ENCODE data around the gene HYLS1. TPM values are rescaled to one million over a fixed set of nuclear protein-coding genes. Genes with fewer than 3 reads are reported as not detected.

HYLS1 gene
- total RNA-seq, 1 donor, result 5.8 TPM

- H2AFZ ChIP-seq (ENCODE audit: low read length), result no peak overlapping the region
- H3K27me3 ChIP-seq (ENCODE audit: insufficient read depth, low read length), result peaks cover 44% of the 10 kb centered on the region
- TF ChIP-seq CTCF (IDR thresholded peaks at IDR 0.05; ENCODE audit: extremely low read depth, low read depth, low read length), result no peak
- no peaks in the 10 kb centered on the region for H3K9me3 ChIP-seq (ENCODE audit: low read depth, low read length)
- no peaks in the 10 kb centered on the region for H3K79me2 ChIP-seq (ENCODE audit: insufficient read depth, low read length)
- H4K20me1 ChIP-seq (ENCODE audit: insufficient read depth, low read length), result no peaks in the 10 kb centered on the region
- no peak overlapping the region for H3K4me2 ChIP-seq (ENCODE audit: insufficient read depth, low read length)
- H3K4me1 ChIP-seq (ENCODE audit: insufficient read depth, low read length), result no peaks in the 10 kb centered on the region
- H3K36me3 ChIP-seq (ENCODE audit: insufficient read depth, low read length), result no peaks in the 10 kb centered on the region
- no peak for DNase-seq (ENCODE audit: insufficient read length, low spot score, missing footprints)
- H3K27ac ChIP-seq (ENCODE audit: low read depth, low read length), result no peak overlapping the region
- H3K4me3 ChIP-seq (ENCODE audit: insufficient read depth, low read length), result no peak overlapping the region
These were observed 36.2 kb downstream of the HYLS1 start for GRCh38 chr11:125923633-125924032.

GRCh38 chr11:125924384-125925007, 37.0 kb downstream of the HYLS1 start:
- no peaks in the 10 kb centered on the region for H3K4me1 ChIP-seq (ENCODE audit: insufficient read depth, low read length)
- TF ChIP-seq CTCF (IDR thresholded peaks at IDR 0.05; ENCODE audit: extremely low read depth, low read depth, low read length), result no peak
- H3K9me3 ChIP-seq (ENCODE audit: low read depth, low read length), result no peaks in the 10 kb centered on the region
- H2AFZ ChIP-seq (ENCODE audit: low read length), result no peak overlapping the region
- DNase-seq (ENCODE audit: insufficient read length, low spot score, missing footprints), result no peak
- H3K27me3 ChIP-seq (ENCODE audit: insufficient read depth, low read length), result peaks cover 40% of the 10 kb centered on the region
- no peaks in the 10 kb centered on the region for H3K79me2 ChIP-seq (ENCODE audit: insufficient read depth, low read length)
- H3K27ac ChIP-seq (ENCODE audit: low read depth, low read length), result no peak overlapping the region
- H3K4me3 ChIP-seq (ENCODE audit: insufficient read depth, low read length), result no peak overlapping the region
- H4K20me1 ChIP-seq (ENCODE audit: insufficient read depth, low read length), result no peaks in the 10 kb centered on the region
- H3K4me2 ChIP-seq (ENCODE audit: insufficient read depth, low read length), result no peak overlapping the region
- no peaks in the 10 kb centered on the region for H3K36me3 ChIP-seq (ENCODE audit: insufficient read depth, low read length)

- no peak for TF ChIP-seq CTCF (IDR thresholded peaks at IDR 0.05; ENCODE audit: extremely low read depth, low read depth, low read length)
- Histone ChIP-seq H3K4me1 (ENCODE audit: insufficient read depth, low read length) (no peaks in the 10 kb centered on the region), H4K20me1 (ENCODE audit: insufficient read depth, low read length) (no peaks in the 10 kb centered on the region), H2AFZ (ENCODE audit: low read length) (no peak overlapping the region), H3K4me3 (ENCODE audit: insufficient read depth, low read length) (no peak overlapping the region), H3K36me3 (ENCODE audit: insufficient read depth, low read length) (no peaks in the 10 kb centered on the region), H3K4me2 (ENCODE audit: insufficient read depth, low read length) (no peak overlapping the region), H3K27me3 (ENCODE audit: insufficient read depth, low read length) (peaks cover 40% of the 10 kb centered on the region), H3K27ac (ENCODE audit: low read depth, low read length) (no peak overlapping the region), H3K79me2 (ENCODE audit: insufficient read depth, low read length) (no peaks in the 10 kb centered on the region), H3K9me3 (ENCODE audit: low read depth, low read length) (no peaks in the 10 kb centered on the region)
- DNase-seq (ENCODE audit: insufficient read length, low spot score, missing footprints), result no peak
These were observed 37.8 kb downstream of the HYLS1 start for GRCh38 chr11:125925247-125925740.

GRCh38 chr11:125925804-125926203, 38.3 kb downstream of the HYLS1 start:
- H2AFZ ChIP-seq (ENCODE audit: low read length), result no peak overlapping the region
- H3K27ac ChIP-seq (ENCODE audit: low read depth, low read length), result no peak overlapping the region
- H3K27me3 ChIP-seq (ENCODE audit: insufficient read depth, low read length), result peaks cover 38% of the 10 kb centered on the region

More at GRCh38 chr11:125925804-125926203, 38.3 kb downstream of the HYLS1 start:
- Histone ChIP-seq H3K9me3 (ENCODE audit: low read depth, low read length) (no peaks in the 10 kb centered on the region), H3K4me3 (ENCODE audit: insufficient read depth, low read length) (no peak overlapping the region), H3K36me3 (ENCODE audit: insufficient read depth, low read length) (no peaks in the 10 kb centered on the region), H4K20me1 (ENCODE audit: insufficient read depth, low read length) (no peaks in the 10 kb centered on the region), H3K4me2 (ENCODE audit: insufficient read depth, low read length) (no peak overlapping the region), H3K4me1 (ENCODE audit: insufficient read depth, low read length) (no peaks in the 10 kb centered on the region), H3K79me2 (ENCODE audit: insufficient read depth, low read length) (no peaks in the 10 kb centered on the region)
- no peak for TF ChIP-seq CTCF (IDR thresholded peaks at IDR 0.05; ENCODE audit: extremely low read depth, low read depth, low read length)
- peak; percentile 73 for DNase-seq (ENCODE audit: insufficient read length, low spot score, missing footprints)
